Lower lobe of right lung (tissue), 2 donors: ENCODE results near the gene TMC2. TPM values are rescaled to one million over a fixed set of nuclear protein-coding genes. Genes with fewer than 3 reads are reported as not detected.

ENCODE experiments used
- ATAC-seq, 2 donors: fragments of 200-7000 bp; cut with Tn5 transposase; one replicate each; pipeline ENCODE4 v1.9.1; 2020 to 2022; ENCODE audit warnings: mild to moderate bottlenecking in 2 of 2, moderate library complexity in 2 of 2
- DNase-seq: peaks from one replicate; pipeline ENCODE4 v3.0.0-alpha.2; 2020
- H3K27ac ChIP-seq: fragments of 200-600 bp; one replicate; pipeline ENCODE4 v1.8.0; 2022
- H3K27me3 ChIP-seq: fragments of 200-600 bp; one replicate; pipeline ENCODE4 v1.8.0; 2022; ENCODE audit warnings: low read depth
- H3K36me3 ChIP-seq: fragments of 200-600 bp; one replicate; pipeline ENCODE4 v1.8.0; 2022; ENCODE audit warnings: mild to moderate bottlenecking
- H3K4me1 ChIP-seq: fragments of 200-600 bp; one replicate; pipeline ENCODE4 v1.8.0; 2022
- H3K4me3 ChIP-seq: fragments of 200-600 bp; one replicate; pipeline ENCODE4 v1.8.0; 2022; ENCODE audit warnings: mild to moderate bottlenecking
- H3K9me3 ChIP-seq: fragments of 200-600 bp; one replicate; pipeline ENCODE4 v1.8.0; 2022
- intact Hi-C: fragments of 100-400 bp; cut with DNase I; formaldehyde crosslinking; loops from one replicate; pipeline ENCODE4 v1.11.0; 2022
- total RNA-seq: library from RNA; stranded (reverse); fragmentation: NEBNext Ultra II Directional; extraction: Animal tissue kit (Norgen Biotek cat#: 25700); gene quantifications from one replicate; pipeline ENCODE4 v1.2.1, GENCODE V29; 2021
- TF ChIP-seq, protein P1 (sequence below): fragments of 200-600 bp; IDR thresholded peaks from one replicate; pipeline ENCODE4 v1.8.0; 2022; ENCODE audit warnings: antibody characterized with exemption, mild to moderate bottlenecking
- donor health status: DM: no; HTN: yes; CAD: no; lungs with severe emphysema.

The TMC2 gene
- total RNA-seq, 1 donor from 2014 or later = 0.92 TPM

DNA sequence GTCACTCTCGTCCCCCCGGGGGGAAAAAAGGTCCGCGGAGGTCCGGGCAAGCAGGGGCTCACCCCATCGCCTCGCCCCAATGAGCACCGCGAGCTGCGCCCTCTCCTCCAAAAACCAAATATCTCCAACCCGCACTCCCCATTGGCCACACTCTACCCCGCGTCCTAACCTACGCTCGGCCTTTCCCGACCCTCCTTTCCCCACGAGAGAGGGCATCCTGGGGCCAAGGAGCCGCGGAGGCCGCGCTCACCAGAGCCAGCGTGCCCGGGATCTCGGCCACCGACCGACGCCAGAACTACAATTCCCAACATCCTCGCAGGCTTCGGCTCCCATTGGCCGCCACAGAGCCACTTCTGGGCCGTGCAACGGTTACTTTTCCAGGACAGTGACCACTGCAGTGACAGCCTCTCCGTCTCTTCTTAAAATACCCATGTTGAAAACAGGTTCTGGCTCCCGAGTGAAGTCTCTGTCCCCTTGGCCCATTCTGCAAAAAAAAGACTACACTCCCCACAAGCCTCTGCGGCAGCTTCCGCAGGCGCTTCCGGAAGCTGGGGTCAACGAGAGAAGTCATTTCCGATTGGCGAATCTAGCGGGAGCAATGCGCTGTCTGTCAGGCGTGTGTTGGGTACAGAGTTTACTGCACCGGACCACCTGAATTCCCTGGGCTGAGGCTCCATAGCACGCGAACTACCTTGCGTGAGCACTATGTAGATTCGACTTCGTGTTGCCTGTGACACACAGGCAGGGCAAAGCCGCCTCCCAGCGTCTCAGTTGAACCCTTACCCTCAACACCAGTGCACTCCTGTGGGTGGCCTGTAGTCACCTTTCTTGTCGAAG, 27.5 kb upstream of the TMC2 start, which contains the start of gene ZNF343:
Gene ZNF343, minus strand, starts transcription at position 285 of the 837 bp plus-strand sequence. CDS start 15,020 bp downstream, outside the sequence.
- Histone ChIP-seq H3K36me3 (no peaks in the 10 kb centered on the region), H3K4me3 (peak within 1 kb of the TSS; percentile 88), H3K27ac (peak within 1 kb of the TSS; percentile 89), H3K27me3 (no peaks in the 10 kb centered on the region), H3K9me3 (no peaks in the 10 kb centered on the region), H3K4me1 (peaks cover 15% of the 10 kb centered on the region)
- ATAC-seq (peak; percentile 96 to 98), DNase-seq (peak; percentile 85)
- intact Hi-C loops = no loop called here
- TF ChIP-seq, protein P1, sequence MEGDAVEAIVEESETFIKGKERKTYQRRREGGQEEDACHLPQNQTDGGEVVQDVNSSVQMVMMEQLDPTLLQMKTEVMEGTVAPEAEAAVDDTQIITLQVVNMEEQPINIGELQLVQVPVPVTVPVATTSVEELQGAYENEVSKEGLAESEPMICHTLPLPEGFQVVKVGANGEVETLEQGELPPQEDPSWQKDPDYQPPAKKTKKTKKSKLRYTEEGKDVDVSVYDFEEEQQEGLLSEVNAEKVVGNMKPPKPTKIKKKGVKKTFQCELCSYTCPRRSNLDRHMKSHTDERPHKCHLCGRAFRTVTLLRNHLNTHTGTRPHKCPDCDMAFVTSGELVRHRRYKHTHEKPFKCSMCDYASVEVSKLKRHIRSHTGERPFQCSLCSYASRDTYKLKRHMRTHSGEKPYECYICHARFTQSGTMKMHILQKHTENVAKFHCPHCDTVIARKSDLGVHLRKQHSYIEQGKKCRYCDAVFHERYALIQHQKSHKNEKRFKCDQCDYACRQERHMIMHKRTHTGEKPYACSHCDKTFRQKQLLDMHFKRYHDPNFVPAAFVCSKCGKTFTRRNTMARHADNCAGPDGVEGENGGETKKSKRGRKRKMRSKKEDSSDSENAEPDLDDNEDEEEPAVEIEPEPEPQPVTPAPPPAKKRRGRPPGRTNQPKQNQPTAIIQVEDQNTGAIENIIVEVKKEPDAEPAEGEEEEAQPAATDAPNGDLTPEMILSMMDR = no peak

DNA sequence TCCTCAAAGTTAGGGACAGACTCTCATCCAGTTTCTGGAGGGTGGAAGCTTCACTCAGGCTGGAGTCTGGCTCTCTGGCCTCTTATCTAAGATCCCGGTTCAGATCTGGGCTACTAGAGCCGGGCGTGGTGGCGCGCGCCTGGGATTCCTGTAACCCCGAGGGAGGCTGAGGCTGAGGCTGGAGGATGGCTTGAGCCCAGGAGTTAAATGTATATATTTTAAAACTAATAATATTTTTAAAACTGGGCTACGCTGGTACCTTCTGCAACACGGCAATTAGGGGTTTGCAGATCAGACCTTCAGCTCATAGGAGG, 26.9 kb upstream of the TMC2 start:
- DNase-seq (no peak), ATAC-seq (peak in 1 of 2 donors; percentile 47)
- peaks cover 15% of the 10 kb centered on the region for H3K4me1 ChIP-seq
- peak overlapping the region; percentile 89 for H3K27ac ChIP-seq
- intact Hi-C loops = no loop called here
- no peaks in the 10 kb centered on the region for H3K27me3 ChIP-seq
- H3K36me3 ChIP-seq = no peaks in the 10 kb centered on the region
- H3K9me3 ChIP-seq = no peaks in the 10 kb centered on the region
- peak overlapping the region; percentile 88 for H3K4me3 ChIP-seq
- TF ChIP-seq, protein P1 = no peak

DNA sequence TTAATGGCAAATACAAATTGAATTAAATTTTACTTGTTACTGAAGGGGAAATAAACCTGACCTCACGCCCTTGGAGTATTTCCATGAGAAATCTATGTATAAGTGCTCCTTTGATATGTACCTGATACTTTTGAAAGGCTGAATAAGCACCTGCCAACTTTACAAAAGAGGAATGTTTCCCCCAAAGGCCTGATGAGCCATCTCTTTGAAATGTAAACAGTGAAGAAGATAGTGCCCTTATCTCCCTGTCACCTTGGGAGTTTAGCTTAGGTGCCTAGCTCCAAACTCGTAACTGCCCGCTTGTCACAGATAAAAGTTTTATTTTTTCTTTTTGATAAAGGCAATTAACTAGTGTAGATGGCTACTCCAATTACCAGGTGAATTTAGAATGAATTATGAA, 26.6 kb upstream of the TMC2 start:
- H3K36me3 ChIP-seq = no peaks in the 10 kb centered on the region
- ATAC-seq (no peak), DNase-seq (no peak)
- H3K9me3 ChIP-seq = no peaks in the 10 kb centered on the region
- peaks cover 15% of the 10 kb centered on the region for H3K4me1 ChIP-seq
- peak overlapping the region; percentile 88 for H3K4me3 ChIP-seq
- no peaks in the 10 kb centered on the region for H3K27me3 ChIP-seq
- TF ChIP-seq, protein P1 = no peak
- no peak overlapping the region for H3K27ac ChIP-seq
- intact Hi-C loops = no loop called here

DNA sequence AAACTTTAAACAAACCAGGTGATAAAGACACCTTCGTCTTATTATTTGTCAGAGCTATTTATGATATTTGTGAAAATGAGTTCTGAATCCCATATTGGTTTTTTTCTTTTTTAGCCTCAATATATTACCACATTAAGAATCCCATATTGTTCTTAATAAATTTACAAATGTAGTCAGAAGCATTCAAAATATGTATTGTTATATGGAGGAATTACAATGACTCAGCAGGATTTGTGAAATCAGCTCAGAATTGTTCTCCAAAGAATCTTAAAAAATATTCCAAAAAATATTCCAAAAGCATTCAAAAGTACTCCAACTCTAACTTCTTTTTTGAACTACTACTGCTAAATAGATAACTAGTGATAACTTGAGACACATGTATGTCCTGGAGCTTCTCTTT, 21.2 kb upstream of the TMC2 start:
- H3K27ac ChIP-seq = no peak overlapping the region
- no peaks in the 10 kb centered on the region for H3K9me3 ChIP-seq
- H3K36me3 ChIP-seq = no peaks in the 10 kb centered on the region
- intact Hi-C loops = no loop called here
- H3K27me3 ChIP-seq = no peaks in the 10 kb centered on the region
- no peak overlapping the region for H3K4me3 ChIP-seq
- no peak for DNase-seq
- no peaks in the 10 kb centered on the region for H3K4me1 ChIP-seq
- ATAC-seq = no peak
- TF ChIP-seq, protein P1 = no peak

DNA sequence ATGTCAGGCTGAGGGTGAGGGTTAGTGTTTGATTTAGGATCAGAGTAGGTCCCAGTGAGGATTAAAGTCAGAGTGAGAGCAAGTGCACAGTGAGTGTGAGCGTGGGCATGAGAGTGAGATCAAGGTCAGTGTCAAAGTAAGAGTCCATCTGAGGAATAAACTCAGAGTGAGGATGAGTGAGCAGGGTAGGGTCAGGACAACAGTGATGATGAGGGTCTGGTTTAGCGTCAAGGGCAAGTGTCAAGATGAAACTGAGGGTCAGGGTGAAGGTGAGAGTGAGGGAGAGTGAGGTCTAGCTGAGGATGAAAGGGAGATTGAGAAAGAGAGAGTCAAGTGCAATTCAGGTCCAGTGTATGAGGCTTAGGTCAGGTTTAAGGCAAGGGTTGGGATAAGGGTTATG, 20.0 kb upstream of the TMC2 start:
- TF ChIP-seq, protein P1 = no peak
- no peaks in the 10 kb centered on the region for H3K9me3 ChIP-seq
- ATAC-seq = no peak
- no peak overlapping the region for H3K4me3 ChIP-seq
- H3K27ac ChIP-seq = no peak overlapping the region
- intact Hi-C loops = no loop called here
- no peaks in the 10 kb centered on the region for H3K4me1 ChIP-seq
- H3K36me3 ChIP-seq = no peaks in the 10 kb centered on the region
- DNase-seq = no peak
- no peaks in the 10 kb centered on the region for H3K27me3 ChIP-seq
